ENCODE data around the gene ST3GAL2.
"Not testable (repeated sequence)": the region's sequence is repeated elsewhere in the genome, so short reads cannot be mapped to it uniquely, and the experiment has no call there.

The ST3GAL2 gene

GRCh38 chr16:70391881-70392481 is 46.9 kb downstream of the ST3GAL2 start:
- no peak for TF ChIP-seq CTCF (conservative IDR thresholded peaks at IDR 0.05)
- H3K27ac ChIP-seq: no peak overlapping the region

GRCh38 chr16:70391446-70391845 is 47.5 kb downstream of the ST3GAL2 start:
- TF ChIP-seq CTCF (conservative IDR thresholded peaks at IDR 0.05): no peak
- no peak overlapping the region for H3K27ac ChIP-seq

- no peak overlapping the region for H3K27ac ChIP-seq
- TF ChIP-seq CTCF (conservative IDR thresholded peaks at IDR 0.05): no peak
These were observed 48.1 kb downstream of the ST3GAL2 start for GRCh38 chr16:70390774-70391173.

- H3K27ac ChIP-seq: no peak overlapping the region
These were observed 50.8 kb downstream of the ST3GAL2 start for GRCh38 chr16:70388006-70388680.

GRCh38 chr16:70386289-70386986 is 52.5 kb downstream of the ST3GAL2 start:
- not testable (repeated sequence) for H3K27ac ChIP-seq

More at GRCh38 chr16:70388006-70388680, 50.8 kb downstream of the ST3GAL2 start:
- no peak for TF ChIP-seq CTCF (conservative IDR thresholded peaks at IDR 0.05)

GRCh38 chr16:70383421-70383960 is 55.4 kb downstream of the ST3GAL2 start:
- no peak for TF ChIP-seq CTCF (conservative IDR thresholded peaks at IDR 0.05)
- no peak overlapping the region for H3K27ac ChIP-seq

- TF ChIP-seq CTCF (conservative IDR thresholded peaks at IDR 0.05): no peak
- peak overlapping the region; percentile 93 for H3K27ac ChIP-seq
These were observed 57.1 kb downstream of the ST3GAL2 start for GRCh38 chr16:70381604-70382342.

Data from VCaP (cell line).